ENCODE data around the gene MAG.

The MAG gene

GRCh38 chr19:35269438-35270117, 22.4 kb upstream of the MAG start:
- no peak for TF ChIP-seq POLR2A (IDR thresholded peaks at IDR 0.05; ENCODE audit: low read depth, low read length)
- FAIRE-seq: no peak
- peak; percentile 94 for DNase-seq (ENCODE audit: insufficient read length, low spot score)

GRCh38 chr19:35270381-35270811, 21.6 kb upstream of the MAG start:
- no peak for FAIRE-seq
- no peak for TF ChIP-seq POLR2A (IDR thresholded peaks at IDR 0.05; ENCODE audit: low read depth, low read length)
- no peak for DNase-seq (ENCODE audit: insufficient read length, low spot score)

DNA sequence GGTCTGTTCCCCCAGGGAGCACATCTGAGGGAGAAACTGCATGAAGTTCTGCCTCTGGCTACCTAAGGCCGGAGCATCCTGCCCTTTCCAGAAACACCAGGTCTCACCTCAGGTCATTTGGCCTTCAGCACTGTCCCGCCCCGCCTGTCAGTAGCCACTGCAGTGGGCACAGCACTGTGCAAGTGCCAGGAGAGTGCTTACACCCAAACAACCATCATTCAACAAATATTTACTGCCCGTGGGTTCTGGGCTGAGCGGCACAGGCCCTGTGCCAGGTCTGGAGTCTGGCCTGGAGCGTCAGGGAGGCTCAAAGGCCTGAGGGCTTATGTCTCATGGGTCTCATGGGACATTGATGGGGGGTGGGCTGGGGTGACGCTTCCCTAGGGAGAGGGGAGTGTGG, 20.4 kb upstream of the MAG start:
- DNase-seq (ENCODE audit: insufficient read length, low spot score) (no peak), FAIRE-seq (no peak)
- TF ChIP-seq POLR2A (IDR thresholded peaks at IDR 0.05; ENCODE audit: low read depth, low read length): no peak

- no peak for TF ChIP-seq POLR2A (IDR thresholded peaks at IDR 0.05; ENCODE audit: low read depth, low read length)
- DNase-seq (ENCODE audit: insufficient read length, low spot score) (no peak), FAIRE-seq (no peak)
Measured at GRCh38 chr19:35272122-35272719, 19.7 kb upstream of the MAG start.

GRCh38 chr19:35272954-35273649, 18.9 kb upstream of the MAG start:
- TF ChIP-seq POLR2A (IDR thresholded peaks at IDR 0.05; ENCODE audit: low read depth, low read length): no peak
- FAIRE-seq: no peak
- no peak for DNase-seq (ENCODE audit: insufficient read length, low spot score)

GRCh38 chr19:35273686-35274259, 18.2 kb upstream of the MAG start:
- FAIRE-seq: no peak

DNA sequence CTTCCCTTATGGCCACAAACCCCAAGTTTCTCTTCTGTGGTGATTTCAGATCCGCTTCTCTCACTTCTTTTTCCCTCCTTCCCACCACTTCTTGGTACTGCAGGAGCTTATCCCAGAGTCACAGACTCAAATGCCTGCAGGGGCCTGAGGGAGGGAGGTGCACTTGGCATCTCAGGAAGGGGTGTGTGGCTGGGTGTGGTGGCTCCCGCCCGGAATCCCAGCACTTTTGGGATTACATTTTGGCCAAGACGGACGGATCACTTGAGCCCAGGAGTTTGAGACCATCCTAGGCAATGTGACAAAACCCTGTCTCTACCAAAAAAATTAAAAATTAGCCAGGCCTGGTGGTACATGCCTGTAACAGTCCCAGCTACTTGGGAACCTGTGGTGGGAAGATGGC, 17.6 kb upstream of the MAG start:
- FAIRE-seq (no peak), DNase-seq (ENCODE audit: insufficient read length, low spot score) (no peak)
- TF ChIP-seq POLR2A (IDR thresholded peaks at IDR 0.05; ENCODE audit: low read depth, low read length): no peak

More at GRCh38 chr19:35273686-35274259, 18.2 kb upstream of the MAG start:
- no peak for DNase-seq (ENCODE audit: insufficient read length, low spot score)
- TF ChIP-seq POLR2A (IDR thresholded peaks at IDR 0.05; ENCODE audit: low read depth, low read length): no peak

DNA sequence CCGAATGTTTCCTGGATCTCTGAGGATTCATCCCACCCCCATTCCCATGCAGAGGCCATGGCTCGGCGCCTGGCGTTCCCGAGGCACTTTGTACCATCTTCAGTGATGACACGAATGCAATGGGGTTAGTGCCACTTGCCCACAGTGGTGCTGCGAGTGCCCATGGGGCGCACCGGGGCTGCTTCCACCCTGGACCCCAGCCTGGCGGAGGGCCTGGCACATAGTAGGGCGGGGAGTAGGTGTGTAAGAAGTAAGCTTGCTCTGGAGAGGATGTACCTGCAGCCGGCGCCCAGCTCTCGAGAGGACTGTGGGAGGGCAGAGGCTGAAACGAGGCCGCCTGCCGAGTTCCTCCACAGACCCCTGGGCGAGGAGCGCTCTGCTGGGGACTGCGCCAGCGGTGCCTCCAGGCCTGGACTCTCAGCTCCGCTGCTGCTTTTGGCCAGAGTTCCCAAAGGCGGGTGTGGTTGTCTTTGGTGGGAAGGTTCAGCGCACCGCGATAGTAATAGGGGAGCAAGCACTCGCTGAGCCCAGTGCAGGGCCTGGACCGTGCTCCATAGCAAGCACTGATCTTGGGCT, 15.2 kb upstream of the MAG start:
- FAIRE-seq: no peak
- no peak for DNase-seq (ENCODE audit: insufficient read length, low spot score)
- no peak for TF ChIP-seq POLR2A (IDR thresholded peaks at IDR 0.05; ENCODE audit: low read depth, low read length)

- FAIRE-seq: no peak
- TF ChIP-seq POLR2A (IDR thresholded peaks at IDR 0.05; ENCODE audit: low read depth, low read length): no peak
- DNase-seq (ENCODE audit: insufficient read length, low spot score): no peak
Measured at GRCh38 chr19:35278578-35279284, 13.2 kb upstream of the MAG start.

DNA sequence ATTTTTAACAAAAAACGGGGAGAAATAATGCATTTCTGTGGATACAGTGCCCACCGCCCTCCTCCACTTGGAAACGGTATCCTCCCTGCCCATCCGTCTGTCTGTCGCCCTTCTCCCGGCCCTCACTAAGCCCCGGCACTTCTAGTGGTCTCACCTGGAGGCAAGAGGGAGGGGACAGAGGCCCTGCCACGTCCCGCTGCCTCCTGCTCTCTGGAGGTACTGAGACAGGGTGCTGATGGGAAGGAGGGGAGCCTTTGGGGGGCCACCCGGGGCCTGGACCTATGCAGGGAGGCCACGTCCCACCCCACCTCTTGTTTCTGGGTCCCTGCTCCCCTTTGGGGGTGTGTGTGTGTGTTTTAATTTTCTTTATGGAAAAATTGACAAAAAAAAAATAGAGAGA, 12.6 kb upstream of the MAG start:
- DNase-seq (ENCODE audit: insufficient read length, low spot score) (no peak), FAIRE-seq (no peak)
- TF ChIP-seq POLR2A (IDR thresholded peaks at IDR 0.05; ENCODE audit: low read depth, low read length): no peak

- no peak for TF ChIP-seq POLR2A (IDR thresholded peaks at IDR 0.05; ENCODE audit: low read depth, low read length)
- DNase-seq (ENCODE audit: insufficient read length, low spot score) (no peak), FAIRE-seq (no peak)
Measured at GRCh38 chr19:35279985-35280821, 11.8 kb upstream of the MAG start.

- no peak for FAIRE-seq
- no peak for TF ChIP-seq POLR2A (IDR thresholded peaks at IDR 0.05; ENCODE audit: low read depth, low read length)
- DNase-seq (ENCODE audit: insufficient read length, low spot score): no peak
Measured at GRCh38 chr19:35281303-35281702, 10.7 kb upstream of the MAG start.
